Naive thymus-derived CD8-positive, alpha-beta T cell (primary cell): Measurements from ENCODE around the gene GPR146. TPM values are rescaled to one million over a fixed set of nuclear protein-coding genes. Genes with fewer than 3 reads are reported as not detected.
A peak's percentile ranks its signal among the peaks of the same experiment; 100 is the strongest.

Experiments
- ATAC-seq, 2 donors: fragments of 150-1000 bp; cut with Tn5 transposase in 1 of 2; sonication (Bioruptor Pico), chemical (Tn5 transposase) in 1 of 2; 1 replicate in 1 of 2; 2 replicates in 1 of 2; pipeline ENCODE4 v1.10.0; 2021; ENCODE audit warnings: mild to moderate bottlenecking in 2 of 2, moderate library complexity in 2 of 2
- POLR2A ChIA-PET: fragments of 350-600 bp; sonication (Branson Sonifier 250); formaldehyde crosslinking; loops from one replicate; lab custom pipeline; 2021; ENCODE audit warnings: antibody characterized with exemption; lab: Charles Lee
- DNase-seq, 10 donors: peaks; one replicate each; pipeline versions ENCODE4 v3.0.0 to v3.0.0-alpha.2; 2020 to 2022
- H3K27ac Mint-ChIP-seq, 10 donors: one replicate each; pipeline ENCODE4 v1.8.0; 2020 to 2022; ENCODE audit warnings: mild to moderate bottlenecking in 10 of 10, mixed read lengths in 10 of 10, moderate library complexity in 4 of 10, inconsistent platforms in 1 of 10
- H3K27me3 Mint-ChIP-seq, 5 donors: one replicate each; pipeline ENCODE4 v1.8.0; 2021 to 2022; ENCODE audit warnings: mixed read lengths in 5 of 5
- H3K36me3 Mint-ChIP-seq, 3 donors: one replicate each; pipeline ENCODE4 v1.8.0; 2020 to 2022; ENCODE audit warnings: mixed read lengths in 3 of 3, mild to moderate bottlenecking in 2 of 3, inconsistent platforms in 1 of 3
- H3K4me1 Mint-ChIP-seq, 4 donors: one replicate each; pipeline ENCODE4 v1.8.0; 2021 to 2022; ENCODE audit warnings: mixed read lengths in 4 of 4
- H3K4me3 Mint-ChIP-seq, 10 donors: one replicate each; pipeline ENCODE4 v1.8.0; 2020 to 2022; ENCODE audit warnings: mild to moderate bottlenecking in 10 of 10, mixed read lengths in 10 of 10, moderate library complexity in 6 of 10, inconsistent platforms in 1 of 10
- H3K9me3 Mint-ChIP-seq, 9 donors: one replicate each; pipeline ENCODE4 v1.8.0; 2020 to 2022; ENCODE audit warnings: mixed read lengths in 9 of 9, mild to moderate bottlenecking in 3 of 9, inconsistent platforms in 1 of 9, moderate library complexity in 1 of 9
- polyA plus RNA-seq, 3 donors: library from polyadenylated mRNA; unstranded; fragments of 300-500 nt; fragmentation: Illumina TruSeq; gene quantifications; one replicate each; pipeline ENCODE4 v1.2.3, GENCODE V29; 2021
- total RNA-seq, 8 experiments: library from RNA in 2 of 8; stranded (reverse) in 2 of 8; gene quantifications; one replicate each; pipeline ENCODE4 v1.2.3 and lab custom pipeline; 2021 to 2026

GPR146 gene
- total and polyA plus RNA-seq, 5 experiments from 2014 or later: 1.4 to 9.5 (median 3.8) TPM

DNA sequence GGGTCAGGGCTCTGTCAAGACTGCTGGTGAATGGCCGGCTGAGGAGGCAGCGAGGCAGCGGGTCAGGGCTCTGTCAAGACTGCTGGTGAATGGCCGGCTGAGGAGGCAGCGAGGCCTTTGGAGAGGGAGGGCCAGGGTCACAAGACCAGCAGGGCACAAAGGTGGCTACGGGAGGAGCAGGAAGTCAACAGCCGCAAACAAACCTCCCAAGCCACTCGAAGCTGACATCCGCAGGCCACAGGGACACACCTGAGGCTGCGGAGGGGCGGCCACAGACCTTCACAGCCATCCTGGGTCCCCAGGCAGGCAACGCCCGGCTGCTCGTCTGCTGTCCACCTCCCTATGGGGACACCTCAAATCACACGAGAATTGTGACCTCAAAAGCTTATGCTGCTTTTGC, 34.6 kb downstream of the GPR146 start:
- ATAC-seq (no peak), DNase-seq (no peak)
- Mint-ChIP-seq H3K36me3 (peaks cover 0 to 2% (median 0%) of the 10 kb centered on the region in 3 donors), H3K9me3 (no peaks in the 10 kb centered on the region), H3K27me3 (no peaks in the 10 kb centered on the region), H3K4me1 (peaks cover 0 to 2% (median under 1%) of the 10 kb centered on the region in 4 donors), H3K27ac (no peak overlapping the region), H3K4me3 (no peak overlapping the region)
- POLR2A ChIA-PET: no interaction called here

DNA sequence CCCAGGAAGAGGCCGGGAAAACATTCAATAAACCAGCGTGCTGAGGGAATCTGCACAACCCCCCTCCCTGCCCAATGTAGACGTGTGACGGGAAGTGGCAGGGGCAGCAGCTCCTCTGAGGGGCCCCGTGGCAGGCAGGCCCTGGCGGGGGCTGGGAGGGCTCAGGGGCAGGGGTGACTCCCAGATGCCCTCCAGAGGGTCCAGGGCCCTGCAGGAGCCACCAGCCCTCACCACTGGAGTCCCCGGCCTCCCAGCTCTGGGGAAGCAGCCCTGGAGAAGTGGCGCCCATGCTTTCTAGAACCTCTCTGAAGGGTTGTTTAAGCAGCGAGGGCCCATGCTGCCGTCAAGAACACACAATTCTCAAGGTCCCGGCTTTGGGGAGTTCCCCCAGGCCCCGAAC, 35.2 kb downstream of the GPR146 start:
- Mint-ChIP-seq H3K27ac (no peak overlapping the region), H3K36me3 (peaks cover 0 to 2% (median 0%) of the 10 kb centered on the region in 3 donors), H3K4me1 (no peaks in the 10 kb centered on the region), H3K9me3 (no peaks in the 10 kb centered on the region), H3K4me3 (no peak overlapping the region), H3K27me3 (no peaks in the 10 kb centered on the region)
- no peak for DNase-seq
- no peak for ATAC-seq
- POLR2A ChIA-PET: no interaction called here

DNA sequence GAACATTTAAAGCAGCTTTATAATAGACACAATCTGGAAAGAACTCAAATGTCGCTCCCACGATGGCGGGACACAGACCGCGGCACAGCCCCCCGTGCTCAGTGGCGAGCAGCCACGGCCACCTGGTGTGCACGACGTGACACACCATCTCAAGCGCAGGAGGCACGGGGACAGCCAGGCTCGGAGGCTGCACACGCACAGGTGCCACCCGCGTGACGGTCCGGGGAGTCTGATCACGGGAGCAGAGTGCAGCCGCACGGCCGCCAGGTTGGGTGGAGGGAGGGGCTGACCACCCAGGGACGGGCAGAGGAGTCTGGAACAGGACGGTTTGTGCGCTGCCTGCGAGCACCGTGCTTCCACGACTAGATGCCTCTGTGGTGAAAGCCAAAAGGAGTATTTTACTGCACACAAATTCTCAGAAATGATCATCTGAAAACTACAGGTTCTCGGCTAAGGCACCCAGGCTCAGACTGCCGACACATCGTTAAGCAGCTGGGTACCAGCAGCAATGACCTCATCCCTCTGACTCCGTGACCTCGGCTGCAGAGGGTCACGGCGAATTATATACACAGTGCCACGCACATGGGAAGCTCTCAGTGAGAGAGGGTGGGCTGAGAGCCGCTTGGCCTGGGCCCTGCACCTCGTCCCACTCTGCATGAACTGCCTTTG, 36.0 kb downstream of the GPR146 start:
- Mint-ChIP-seq H3K27ac (no peak overlapping the region), H3K36me3 (peaks cover 0 to 2% (median 0%) of the 10 kb centered on the region in 3 donors), H3K27me3 (no peaks in the 10 kb centered on the region), H3K9me3 (no peaks in the 10 kb centered on the region), H3K4me3 (peak overlapping the region in 1 of 10 donors; percentile 10), H3K4me1 (peaks cover 0 to 4% (median 0%) of the 10 kb centered on the region in 4 donors)
- ATAC-seq (no peak), DNase-seq (no peak)
- POLR2A ChIA-PET: no interaction called here

DNA sequence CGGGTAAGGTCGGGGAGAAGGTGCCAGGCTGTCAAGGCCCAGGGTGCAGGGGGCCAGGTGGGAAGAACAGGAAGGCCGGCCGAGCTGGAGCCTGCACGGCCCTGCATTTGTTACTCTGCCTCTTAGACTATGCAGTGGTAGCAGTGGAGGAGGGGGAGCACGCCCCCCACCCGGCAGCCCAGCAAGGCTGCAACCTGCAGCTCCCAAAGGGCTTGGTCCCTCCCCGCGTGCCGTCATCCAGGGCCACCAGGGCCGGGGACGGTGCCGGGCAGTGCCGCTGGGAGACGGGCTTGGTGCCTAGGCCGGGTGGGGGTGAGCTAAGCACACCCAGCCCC, 36.5 kb downstream of the GPR146 start:
- POLR2A ChIA-PET: no interaction called here
- ATAC-seq: no peak
- no peak overlapping the region for H3K27ac Mint-ChIP-seq
- peaks cover 0 to 6% (median 0%) of the 10 kb centered on the region in 4 donors for H3K4me1 Mint-ChIP-seq
- no peaks in the 10 kb centered on the region for H3K9me3 Mint-ChIP-seq
- H3K27me3 Mint-ChIP-seq: no peaks in the 10 kb centered on the region
- no peak for DNase-seq
- H3K36me3 Mint-ChIP-seq: peaks cover 0 to 2% (median 0%) of the 10 kb centered on the region in 3 donors
- peak overlapping the region in 1 of 10 donors; percentile 10 for H3K4me3 Mint-ChIP-seq

DNA sequence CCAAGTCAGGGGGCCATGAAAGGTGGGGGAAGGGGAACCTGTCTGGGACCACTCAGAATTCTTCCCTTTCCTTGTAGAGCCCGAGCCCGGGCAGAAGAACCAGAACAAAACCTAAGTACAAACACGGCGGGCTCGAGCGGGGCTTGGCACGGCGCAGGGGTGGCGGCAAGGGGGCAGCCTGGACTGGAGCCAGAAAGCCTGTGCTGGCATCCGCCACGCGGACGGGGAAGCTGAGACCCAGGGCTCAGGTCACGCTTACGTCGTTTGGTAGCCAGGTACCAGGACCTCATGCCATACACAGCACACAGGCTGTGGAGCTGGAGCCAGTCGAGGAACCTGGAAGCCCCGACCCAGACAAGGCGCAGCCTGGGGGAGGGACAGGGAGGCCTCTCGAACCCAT, 37.0 kb downstream of the GPR146 start:
- Mint-ChIP-seq H3K36me3 (peaks cover 0 to 2% (median 0%) of the 10 kb centered on the region in 3 donors), H3K4me3 (no peak overlapping the region), H3K27me3 (no peaks in the 10 kb centered on the region), H3K9me3 (no peaks in the 10 kb centered on the region), H3K27ac (no peak overlapping the region), H3K4me1 (peaks cover 0 to 11% (median 1%) of the 10 kb centered on the region in 4 donors)
- no peak for DNase-seq
- POLR2A ChIA-PET: no interaction called here
- no peak for ATAC-seq

DNA sequence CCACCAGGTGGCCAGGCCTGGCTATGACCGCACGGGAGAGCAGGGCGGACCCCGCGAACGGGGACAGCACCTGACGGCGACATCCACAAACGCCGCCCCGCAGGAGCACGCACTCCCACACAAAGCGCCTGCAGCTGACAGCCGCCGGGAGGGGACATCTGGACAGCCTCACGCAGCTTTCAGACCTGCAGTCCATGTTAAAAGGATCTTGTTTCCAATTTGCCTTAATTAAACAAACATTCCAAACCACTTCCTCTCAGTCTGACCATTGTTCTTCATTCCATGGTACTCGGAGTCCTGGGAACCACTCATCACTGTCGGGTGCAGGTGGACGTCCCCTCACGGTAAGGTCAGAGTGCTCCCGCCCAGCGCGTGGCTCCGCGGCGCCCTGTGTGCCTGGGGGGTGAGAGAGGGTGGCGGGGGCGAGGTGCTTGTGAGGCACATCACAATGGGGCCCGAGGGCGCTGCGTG, 37.6 kb downstream of the GPR146 start:
- Mint-ChIP-seq H3K9me3 (no peaks in the 10 kb centered on the region), H3K27ac (peak overlapping the region in 1 of 10 donors; percentile 38), H3K27me3 (no peaks in the 10 kb centered on the region), H3K4me3 (no peak overlapping the region), H3K36me3 (peaks cover 0 to 2% (median 0%) of the 10 kb centered on the region in 3 donors), H3K4me1 (peaks cover 4 to 15% (median 6%) of the 10 kb centered on the region in 4 donors)
- DNase-seq (no peak), ATAC-seq (no peak)
- POLR2A ChIA-PET: no interaction called here

DNA sequence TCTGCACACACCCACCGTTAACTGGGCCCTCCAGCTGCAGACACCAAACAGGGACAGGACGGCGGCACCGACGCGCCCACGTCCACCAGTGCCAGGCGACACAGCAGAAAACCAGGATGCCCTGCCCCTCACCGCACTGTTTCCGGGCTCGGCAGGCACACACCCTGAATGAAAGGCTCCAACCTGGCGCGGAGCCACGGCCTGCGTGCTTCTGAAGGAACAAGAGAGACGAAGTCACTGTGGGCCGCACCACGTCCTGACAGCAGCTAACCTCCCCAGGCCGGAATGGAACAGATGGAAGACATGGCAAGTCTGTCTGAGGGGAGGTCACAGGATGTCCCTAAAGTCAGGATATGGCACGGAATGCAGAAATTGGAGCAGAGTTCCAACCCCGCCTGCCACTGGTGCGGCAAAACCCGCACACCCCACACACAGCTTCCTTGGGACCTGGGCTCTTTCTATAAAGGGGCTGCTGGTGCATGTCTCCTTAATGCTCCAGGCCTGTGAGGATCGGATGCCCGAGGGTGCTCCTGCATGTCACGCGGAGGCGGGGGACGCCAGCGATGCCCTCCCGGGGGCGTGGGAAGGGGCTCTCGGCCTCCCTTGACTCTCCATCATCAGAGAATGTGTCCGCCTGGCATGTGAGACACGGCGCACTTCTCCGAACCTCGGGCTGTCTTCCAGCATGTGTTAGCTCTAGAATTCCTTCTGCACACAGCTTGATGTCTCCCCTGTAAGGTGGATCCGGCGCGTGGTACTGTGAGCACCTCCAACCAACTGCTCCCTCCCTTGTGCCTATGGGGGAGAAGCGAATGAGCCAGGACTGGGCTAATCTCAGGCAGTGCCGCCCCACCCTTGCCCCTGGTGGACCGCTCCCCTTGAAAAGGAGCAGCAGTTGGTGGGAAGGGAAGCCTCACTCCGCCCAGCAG, 39.6 kb downstream of the GPR146 start:
- Mint-ChIP-seq H3K4me1 (peaks cover 6 to 24% (median 12%) of the 10 kb centered on the region in 4 donors), H3K4me3 (no peak overlapping the region), H3K27me3 (no peaks in the 10 kb centered on the region), H3K36me3 (peaks cover 0 to 2% (median 0%) of the 10 kb centered on the region in 3 donors), H3K9me3 (no peaks in the 10 kb centered on the region), H3K27ac (peak overlapping the region in 1 of 10 donors; percentile 48)
- POLR2A ChIA-PET: interaction anchor here (0.8 kb wide), 1 partner anchor 1098 kb away, joined by 3 read pairs; no protein-coding TSS in a partner anchor
- no peak for ATAC-seq
- no peak for DNase-seq

DNA sequence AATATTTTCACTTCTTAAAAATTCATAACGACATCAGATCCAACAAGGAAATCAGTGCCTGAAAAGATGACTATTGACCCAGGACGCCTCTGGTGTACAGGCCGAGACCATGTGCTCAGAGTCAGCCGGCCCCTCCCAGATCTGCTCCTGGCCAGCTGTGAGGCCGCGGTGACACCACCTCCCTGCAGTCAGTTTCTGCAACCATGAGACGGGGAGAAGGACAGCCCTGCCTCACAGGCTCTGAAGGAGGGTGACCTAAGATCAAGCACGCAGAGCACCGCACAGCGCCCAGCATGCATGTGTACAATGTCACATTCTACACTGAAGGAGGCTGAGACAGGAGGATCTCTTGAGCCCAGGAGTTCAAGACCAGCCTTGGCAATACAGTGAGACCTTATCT, 40.9 kb downstream of the GPR146 start:
- peaks cover 6 to 24% (median 12%) of the 10 kb centered on the region in 4 donors for H3K4me1 Mint-ChIP-seq
- no peak overlapping the region for H3K4me3 Mint-ChIP-seq
- ATAC-seq: no peak
- no peaks in the 10 kb centered on the region for H3K27me3 Mint-ChIP-seq
- no peak for DNase-seq
- peaks cover 0 to 2% (median 0%) of the 10 kb centered on the region in 3 donors for H3K36me3 Mint-ChIP-seq
- POLR2A ChIA-PET: interaction anchor here (0.7 kb wide), 1 partner anchor 110 kb away, joined by 3 read pairs; the partner anchor contains the start of gene COX19
- H3K27ac Mint-ChIP-seq: no peak overlapping the region
- no peaks in the 10 kb centered on the region for H3K9me3 Mint-ChIP-seq

DNA sequence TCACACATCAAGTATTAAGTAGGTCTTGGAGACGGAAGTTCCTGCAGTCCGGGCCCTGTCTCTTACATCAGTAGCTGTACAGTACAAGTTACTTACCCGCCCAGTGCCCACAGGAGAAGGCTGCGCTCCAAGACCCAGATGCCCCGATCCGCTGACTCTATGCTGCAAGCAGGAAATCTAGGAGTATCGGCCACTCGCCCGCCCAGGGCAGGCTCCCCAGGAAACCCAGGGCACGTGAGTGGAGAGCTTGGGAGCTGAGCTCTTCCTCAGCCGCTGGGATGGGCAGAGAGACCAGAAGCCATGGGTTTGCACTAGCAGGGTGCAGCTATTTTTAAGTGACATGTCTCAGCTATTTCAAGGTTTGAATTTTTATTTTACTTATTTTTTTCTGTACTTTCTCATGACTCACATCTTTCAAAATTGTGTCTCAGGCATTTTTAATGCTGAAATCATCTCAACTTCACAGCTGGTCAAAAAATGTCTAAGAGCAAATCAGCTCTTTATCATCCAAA, 41.6 kb downstream of the GPR146 start:
- Mint-ChIP-seq H3K27me3 (no peaks in the 10 kb centered on the region), H3K27ac (no peak overlapping the region), H3K9me3 (no peaks in the 10 kb centered on the region), H3K4me3 (no peak overlapping the region), H3K4me1 (peaks cover 6 to 24% (median 12%) of the 10 kb centered on the region in 4 donors), H3K36me3 (peaks cover 0 to 2% (median 0%) of the 10 kb centered on the region in 3 donors)
- POLR2A ChIA-PET: interaction anchor here (0.6 to 1.0 kb wide), 3 partner anchors 52 to 111 kb away, joined by 3 to 4 read pairs (median 3); partner anchors contain the start of gene COX19
- DNase-seq (no peak), ATAC-seq (no peak)

DNA sequence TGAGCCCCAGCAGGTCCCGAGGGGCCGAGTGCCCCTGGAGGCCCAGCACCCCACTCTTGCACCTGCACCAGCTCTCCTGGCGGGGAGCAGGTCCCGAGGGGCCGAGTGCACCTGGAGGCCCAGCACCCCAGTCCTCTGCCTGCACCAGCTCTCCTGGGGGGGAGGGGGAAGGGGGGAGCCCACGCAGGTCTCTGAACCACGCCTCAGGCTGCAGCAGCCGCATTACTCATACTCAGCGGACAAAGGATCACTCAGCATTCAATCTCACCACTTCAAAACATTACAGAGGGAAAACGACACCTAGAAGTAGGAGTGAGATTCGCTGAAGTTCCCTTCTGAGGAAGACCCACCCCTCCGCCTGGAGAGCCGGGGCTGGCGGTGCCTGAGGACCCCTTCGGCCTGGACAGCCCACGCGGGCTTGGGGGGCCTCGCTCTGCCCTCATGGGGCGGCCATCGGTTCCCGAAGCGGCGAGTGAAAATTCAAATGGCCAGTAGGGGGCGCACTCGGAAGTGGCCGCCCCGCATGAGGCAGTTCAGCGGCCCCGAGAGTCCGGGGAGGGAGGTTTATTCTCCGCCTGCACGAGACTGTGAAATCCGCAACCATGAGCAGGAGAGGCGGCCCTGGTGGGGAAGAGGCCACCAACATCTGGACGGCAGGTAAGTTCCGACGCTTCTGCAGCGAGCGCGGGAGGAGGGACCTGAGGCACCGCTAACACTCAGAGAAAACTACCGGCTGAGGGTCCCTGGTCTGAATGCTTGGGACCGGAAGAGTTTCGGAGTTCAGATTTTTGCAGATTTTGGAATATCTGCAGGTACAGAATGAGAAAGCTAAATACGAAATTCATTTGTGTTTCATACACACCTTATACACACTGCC, 42.5 kb downstream of the GPR146 start:
- peaks cover 0 to 2% (median 1%) of the 10 kb centered on the region in 3 donors for H3K36me3 Mint-ChIP-seq
- ATAC-seq (peak; percentile 91 to 92), DNase-seq (peak; percentile 47 to 83 (median 73))
- H3K27ac Mint-ChIP-seq: peak overlapping the region in 5 of 10 donors; percentile 20 to 75 (median 65)
- POLR2A ChIA-PET: interaction anchor here (0.6 to 1.0 kb wide), 2 partner anchors 51 to 112 kb away, joined by 3 to 4 read pairs; a partner anchor contains a TSS
- H3K27me3 Mint-ChIP-seq: no peaks in the 10 kb centered on the region
- H3K4me1 Mint-ChIP-seq: peaks cover 7 to 24% (median 12%) of the 10 kb centered on the region in 4 donors
- peak overlapping the region; percentile 70 to 85 (median 79) for H3K4me3 Mint-ChIP-seq
- no peaks in the 10 kb centered on the region for H3K9me3 Mint-ChIP-seq

DNA sequence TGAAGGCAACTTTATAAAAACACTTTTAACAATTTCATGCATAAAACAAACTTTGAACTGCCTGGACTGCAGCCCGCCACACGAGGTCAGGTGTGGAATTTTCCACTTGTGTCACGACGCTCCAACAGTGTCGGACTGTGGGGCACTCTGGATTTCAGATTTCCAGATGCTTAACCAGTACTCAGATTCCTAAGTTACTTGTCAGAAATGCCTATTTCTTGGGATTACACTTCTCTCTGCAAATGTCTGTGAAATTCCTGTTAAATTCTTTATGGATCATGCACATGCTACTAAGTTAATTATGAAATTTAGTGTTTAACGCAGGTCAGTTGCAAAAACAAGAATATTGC, 43.1 kb downstream of the GPR146 start:
- Mint-ChIP-seq H3K9me3 (no peaks in the 10 kb centered on the region), H3K36me3 (peaks cover 0 to 3% (median 2%) of the 10 kb centered on the region in 3 donors), H3K27ac (peak overlapping the region in 2 of 10 donors; percentile 20 to 26), H3K27me3 (no peaks in the 10 kb centered on the region), H3K4me3 (peak overlapping the region in 9 of 10 donors; percentile 70 to 81 (median 79)), H3K4me1 (peaks cover 8 to 24% (median 12%) of the 10 kb centered on the region in 4 donors)
- POLR2A ChIA-PET: no interaction called here
- ATAC-seq (no peak), DNase-seq (no peak)
